Endometrial microvascular endothelial cells (primary cell): ENCODE data around the gene RPL5. TPM values are rescaled to one million over a fixed set of nuclear protein-coding genes. Genes with fewer than 3 reads are reported as not detected.

Experiments
- in situ Hi-C: cut with HindIII; loops from 2 replicates; pipeline ENCODE4 v1.10.0; 2017; ENCODE audit warnings: low sequenced_read_pairs, low pct_unique_long_range_greater_than_20kb; ENCODE audit errors: inconsistent ontology term
- total RNA-seq: library from RNA; depleted of rRNA; stranded (reverse); fragments of >200 nt; gene quantifications from one replicate; pipeline ENCODE4 v1.2.3, GENCODE V29; 2015; ENCODE audit errors: inconsistent ontology term

RPL5 gene
- total RNA-seq, 1 donor from 2014 or later, result 1,162 TPM

- in situ Hi-C loops, result no loop called here
Observed at GRCh38 chr1:92817137-92817697, 14.6 kb upstream of the RPL5 start.

- in situ Hi-C loops, result no loop called here
Observed at GRCh38 chr1:92817986-92818764, 13.7 kb upstream of the RPL5 start.

GRCh38 chr1:92820024-92820423 lies 11.8 kb upstream of the RPL5 start:
- in situ Hi-C loops, result no loop called here

GRCh38 chr1:92820551-92820950 lies 11.3 kb upstream of the RPL5 start:
- in situ Hi-C loops, result no loop called here

GRCh38 chr1:92822879-92823278 lies 9.0 kb upstream of the RPL5 start:
- in situ Hi-C loops, result no loop called here

GRCh38 chr1:92826792-92827191 lies 5.0 kb upstream of the RPL5 start:
- in situ Hi-C loops, result no loop called here

- in situ Hi-C loops, result no loop called here
Observed at GRCh38 chr1:92831368-92831761, 475 bp upstream of the RPL5 start.

GRCh38 chr1:92832537-92833114 lies 786 bp downstream of the RPL5 start:
- in situ Hi-C loops, result no loop called here

GRCh38 chr1:92833840-92834239 lies 2.0 kb downstream of the RPL5 start:
- in situ Hi-C loops, result no loop called here

GRCh38 chr1:92834617-92835016 lies 2.8 kb downstream of the RPL5 start:
- in situ Hi-C loops, result no loop called here

GRCh38 chr1:92837062-92837461 lies 5.2 kb downstream of the RPL5 start:
- in situ Hi-C loops, result no loop called here

GRCh38 chr1:92838519-92838918 lies 6.7 kb downstream of the RPL5 start:
- in situ Hi-C loops, result no loop called here

- in situ Hi-C loops, result no loop called here
Observed at GRCh38 chr1:92839442-92839841, 7.6 kb downstream of the RPL5 start.

- in situ Hi-C loops, result no loop called here
Observed at GRCh38 chr1:92840600-92840999, 8.8 kb downstream of the RPL5 start.

- in situ Hi-C loops, result no loop called here
Observed at GRCh38 chr1:92842082-92843045, 10.5 kb downstream of the RPL5 start.

- in situ Hi-C loops, result no loop called here
Observed at GRCh38 chr1:92843046-92843423, 11.2 kb downstream of the RPL5 start.

GRCh38 chr1:92843429-92844352 lies 11.9 kb downstream of the RPL5 start:
- in situ Hi-C loops, result no loop called here

GRCh38 chr1:92844439-92844838 lies 12.6 kb downstream of the RPL5 start:
- in situ Hi-C loops, result no loop called here
